SKM-1 (cell line): ENCODE results near the gene SMCP.

Experiments used
- DNase-seq: peaks from one replicate; lab custom pipeline; 2025; ENCODE audit not compliant: unreplicated experiment; lab: John Stamatoyannopoulos, UW

Gene SMCP

DNA sequence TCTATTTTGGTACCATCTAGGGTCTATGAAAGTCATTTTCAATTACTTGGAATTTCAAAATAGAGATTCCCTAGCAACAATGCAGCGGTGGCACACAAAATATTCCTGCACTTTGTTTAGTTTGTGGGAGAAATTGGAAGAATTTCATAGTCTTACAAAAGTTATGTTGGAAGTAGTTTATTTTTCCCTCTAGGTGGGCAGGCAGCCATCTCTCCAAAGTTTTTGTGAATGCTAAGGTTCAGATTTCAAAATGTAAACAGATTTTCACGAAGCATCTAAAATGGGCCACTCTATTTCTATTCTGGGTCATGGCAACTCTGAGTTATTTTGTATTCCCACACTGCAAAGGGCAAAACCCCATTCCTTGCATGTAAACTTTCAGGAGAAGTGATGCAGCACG, 8.0 kb downstream of the SMCP start:
- DNase-seq, result no peak

- DNase-seq, result no peak
Measured at GRCh38 chr1:152886758-152887409, 8.8 kb downstream of the SMCP start.

DNA sequence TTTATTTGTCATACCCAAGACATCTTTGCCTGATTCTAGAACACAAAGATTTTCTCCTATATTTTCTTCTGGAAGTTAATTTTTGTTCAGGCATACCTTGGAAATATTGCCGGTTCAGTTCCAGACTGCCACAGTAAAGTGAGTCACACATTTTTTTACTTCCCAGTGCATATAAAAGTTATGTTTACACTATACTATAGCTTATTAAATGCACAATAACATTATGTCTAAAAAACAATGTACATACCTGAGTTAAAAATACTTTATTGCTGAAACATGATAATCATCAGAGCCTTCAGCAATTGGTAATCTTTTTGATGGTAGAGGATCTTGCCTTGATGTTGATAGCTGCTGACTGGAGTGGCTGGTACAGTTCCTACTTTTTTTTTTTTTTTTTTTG, 10.0 kb downstream of the SMCP start:
- no peak for DNase-seq

GRCh38 chr1:152899027-152899426, 20.9 kb downstream of the SMCP start:
- DNase-seq, result no peak

DNA sequence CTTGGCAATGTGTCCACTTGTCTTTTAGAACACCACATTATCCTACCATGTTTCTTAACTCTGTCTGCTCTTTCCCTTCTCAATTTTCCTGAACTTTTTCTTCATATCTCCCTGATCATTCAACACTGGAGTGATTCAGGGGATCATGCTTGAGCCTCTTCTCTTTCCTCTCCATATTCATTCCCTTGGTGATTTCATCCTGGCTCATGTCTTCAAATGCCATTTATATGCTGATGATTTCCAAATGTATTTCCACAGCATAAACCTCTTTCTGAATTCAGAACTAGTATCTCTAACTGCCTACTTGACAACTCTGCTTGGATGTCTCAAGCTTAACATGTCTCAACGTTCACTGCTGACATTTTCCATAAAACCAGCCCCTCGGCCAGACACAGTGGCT, 21.8 kb downstream of the SMCP start:
- DNase-seq, result no peak

DNA sequence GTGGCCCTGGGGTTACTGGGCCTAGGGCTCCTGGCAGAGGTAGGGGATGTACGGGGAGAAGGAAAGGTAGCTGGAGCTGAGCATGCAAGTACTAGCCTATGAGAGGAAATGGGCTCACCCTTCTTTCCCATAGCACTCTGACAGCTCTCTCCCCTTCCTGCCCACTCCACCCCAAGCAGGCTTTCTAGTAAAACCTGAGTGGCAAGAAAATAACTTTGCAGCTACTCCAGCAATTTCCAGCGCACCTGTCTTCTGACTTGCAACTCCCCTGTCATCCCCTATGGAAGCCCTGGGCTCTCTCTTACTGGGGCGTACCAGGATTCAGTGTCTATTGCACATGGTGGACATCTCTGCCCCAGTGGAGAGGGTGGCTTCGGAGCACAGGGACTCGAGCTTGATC, 23.5 kb downstream of the SMCP start:
- DNase-seq, result no peak

DNA sequence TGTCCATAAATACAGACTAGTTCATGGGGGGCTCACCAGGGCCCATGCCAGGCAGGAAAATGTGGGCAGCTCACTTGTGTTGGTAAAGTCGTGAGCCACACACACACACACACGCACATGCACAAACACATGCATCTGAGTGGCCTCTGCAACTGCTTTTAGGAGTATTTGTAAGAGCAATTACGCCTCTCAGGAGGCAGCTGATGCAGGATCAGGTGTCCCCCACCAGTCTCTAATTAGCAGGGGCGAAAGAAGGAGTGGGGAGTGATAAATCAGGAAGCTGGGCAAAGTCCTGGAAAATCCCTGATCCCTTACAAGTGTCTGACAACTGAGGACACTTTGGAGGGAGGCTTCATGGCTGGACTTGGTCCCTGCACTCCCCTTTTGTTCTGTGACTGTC, 24.5 kb downstream of the SMCP start:
- DNase-seq, result no peak

DNA sequence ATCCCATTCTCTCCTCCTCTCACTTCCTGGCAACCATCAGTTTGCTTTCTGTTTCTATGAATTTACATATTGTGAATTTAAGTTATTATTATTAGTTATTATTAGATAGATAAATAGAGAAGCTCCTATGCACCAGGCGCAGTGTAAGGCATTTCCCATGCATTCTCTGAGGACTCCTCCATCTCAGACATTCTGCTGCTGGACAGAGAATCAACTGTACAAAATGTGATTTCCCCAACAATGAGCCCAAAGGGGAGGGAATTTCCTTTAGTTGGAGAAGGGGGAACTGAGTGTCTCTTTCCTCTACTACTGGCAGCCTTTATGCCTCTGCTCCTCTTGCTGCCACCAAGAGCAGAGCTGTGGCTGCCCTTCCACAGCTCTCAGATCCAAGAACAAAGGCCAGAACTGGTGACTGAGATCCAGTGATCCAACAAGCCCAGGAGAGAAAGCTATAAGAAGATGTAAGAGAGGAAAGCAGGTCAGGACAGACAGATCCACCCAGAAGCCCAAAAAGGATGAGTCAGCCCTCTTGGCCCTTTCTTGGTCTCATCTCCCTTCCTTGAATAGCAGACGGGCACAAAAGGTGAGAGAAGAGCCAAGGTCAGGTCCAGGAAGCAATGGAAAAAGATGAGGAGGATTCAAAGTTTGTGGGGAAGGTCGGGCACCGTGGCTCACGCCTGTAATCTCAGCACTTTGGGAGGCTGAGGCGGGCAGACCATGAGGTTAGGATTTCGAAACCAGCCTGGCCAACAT, 26.7 kb downstream of the SMCP start:
- DNase-seq, result no peak

GRCh38 chr1:152906023-152906565, 28.0 kb downstream of the SMCP start:
- no peak for DNase-seq

- no peak for DNase-seq
Measured at GRCh38 chr1:152907686-152908601, 29.8 kb downstream of the SMCP start, which contains the start of gene IVL. IVL (plus strand) TSS chr1:152908546; CDS start chr1:152909798, 1,252 bp downstream.

- no peak for DNase-seq
Measured at GRCh38 chr1:152909206-152909605, 31.1 kb downstream of the SMCP start.

DNA sequence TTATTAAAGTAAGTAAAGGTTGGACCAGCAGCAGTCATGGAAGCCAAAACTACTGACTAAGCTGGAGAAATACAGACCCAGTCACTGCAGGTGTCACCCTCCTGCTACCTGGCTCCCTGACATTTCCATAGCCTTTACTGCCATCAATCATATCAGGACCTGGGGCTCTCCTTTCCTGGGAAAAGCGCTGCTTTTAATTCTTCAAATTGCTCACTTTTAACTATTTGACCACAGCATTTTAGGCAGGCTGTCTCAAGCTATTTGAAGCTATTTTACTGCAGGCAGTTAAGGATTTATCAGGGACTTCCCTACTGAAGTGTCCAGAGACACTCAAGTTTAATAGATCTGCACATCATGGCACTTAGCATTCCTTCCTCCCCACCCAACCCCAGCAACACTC, 34.3 kb downstream of the SMCP start:
- DNase-seq, result no peak

DNA sequence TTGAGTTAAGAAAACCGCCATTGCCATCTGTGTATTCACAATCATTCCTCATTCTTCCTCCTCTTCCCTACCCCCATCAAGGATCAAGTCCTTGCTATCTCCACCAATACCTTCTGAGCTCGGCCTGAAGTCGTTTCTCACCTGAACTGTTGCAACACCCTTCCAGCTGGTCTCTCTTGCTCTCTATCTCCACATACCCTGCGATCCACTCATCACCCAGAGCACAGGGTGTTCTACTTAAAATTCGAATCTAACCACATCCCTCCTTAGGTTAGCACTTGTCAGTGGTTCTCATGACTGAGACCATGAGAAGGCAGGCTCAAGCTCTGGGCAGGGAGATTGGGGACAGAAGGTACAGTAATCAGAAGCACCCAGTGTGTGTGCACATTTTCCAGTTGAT, 34.8 kb downstream of the SMCP start:
- DNase-seq, result no peak

- no peak for DNase-seq
Measured at GRCh38 chr1:152917794-152918193, 39.7 kb downstream of the SMCP start.

DNA sequence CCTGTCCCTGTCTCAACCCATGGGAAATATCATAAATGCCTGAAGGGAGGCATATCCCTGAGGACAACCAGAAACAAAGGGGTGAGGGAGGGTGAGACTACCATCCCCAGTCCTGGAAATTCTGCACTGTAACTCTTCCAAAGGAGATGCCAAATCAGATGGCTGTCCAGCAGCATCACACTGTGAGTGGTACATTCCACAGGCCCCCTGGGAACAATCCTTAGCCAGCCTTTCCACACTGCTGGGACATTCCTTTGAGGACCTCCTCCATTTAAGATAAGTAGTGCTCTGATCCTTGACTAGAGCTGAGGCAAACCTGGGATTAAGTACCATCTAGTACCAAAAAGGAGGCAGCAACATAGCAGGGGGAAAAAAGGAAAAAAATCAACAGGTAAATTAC, 40.9 kb downstream of the SMCP start:
- no peak for DNase-seq

- DNase-seq, result no peak
Measured at GRCh38 chr1:152924191-152924590, 46.1 kb downstream of the SMCP start.

DNA sequence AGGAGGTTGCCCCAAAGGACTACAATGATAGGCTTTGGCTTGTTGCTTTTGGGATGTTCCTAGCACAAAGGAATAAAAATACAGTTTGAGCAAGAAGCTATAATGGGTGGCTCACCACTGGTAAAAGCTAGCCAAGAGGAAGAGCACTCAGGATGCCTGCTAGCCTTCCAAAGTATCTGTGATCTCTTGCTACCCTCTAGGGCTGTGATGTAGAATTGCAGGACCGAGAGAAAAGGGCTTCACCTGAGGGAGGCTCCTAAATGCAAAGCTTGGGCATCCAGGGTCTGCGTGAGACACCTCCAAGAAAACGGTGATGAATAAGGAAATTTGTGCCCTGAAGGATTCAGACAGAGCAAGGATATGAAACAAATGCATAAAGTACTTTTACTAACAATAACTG, 48.0 kb downstream of the SMCP start:
- no peak for DNase-seq

DNA sequence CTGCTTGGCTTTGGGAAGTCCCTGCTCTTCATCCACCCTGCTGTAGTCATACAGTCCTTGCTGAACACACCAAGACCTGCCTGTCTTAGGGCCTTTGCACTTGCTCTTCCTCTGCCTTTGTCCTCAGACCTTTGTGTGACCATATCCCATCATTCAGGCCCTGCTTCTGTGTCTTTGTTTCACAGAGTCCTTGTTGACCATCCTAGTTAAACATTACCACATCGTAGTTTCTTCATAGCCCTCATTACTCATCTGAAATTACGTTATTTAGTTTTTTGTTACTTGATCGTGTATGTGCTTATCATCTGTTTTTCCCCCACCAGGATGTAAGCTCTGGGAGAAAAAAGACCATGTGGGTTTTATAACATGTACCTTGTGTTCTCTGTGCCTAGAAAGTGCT, 50.5 kb downstream of the SMCP start:
- DNase-seq, result no peak

GRCh38 chr1:152932170-152932811, 54.2 kb downstream of the SMCP start:
- DNase-seq, result no peak

DNA sequence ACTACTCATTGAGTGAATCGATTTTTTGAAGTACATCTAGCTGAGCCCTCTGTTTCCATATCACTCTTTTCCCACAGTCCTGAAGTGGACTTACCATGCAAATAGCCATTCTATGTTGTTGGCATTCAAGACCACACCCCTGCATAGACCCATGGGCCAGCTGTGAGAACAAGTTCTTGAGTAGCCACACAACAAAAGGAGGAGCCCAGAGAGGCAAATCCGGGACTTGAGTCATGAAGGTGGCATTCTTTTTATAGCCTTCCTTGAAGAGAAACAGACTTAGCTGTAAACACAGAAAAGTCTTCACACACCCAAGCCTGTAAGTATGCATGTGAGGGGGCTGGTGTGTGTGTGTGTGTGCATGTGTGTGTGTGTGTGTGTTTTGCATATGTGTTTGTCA, 55.1 kb downstream of the SMCP start:
- DNase-seq, result no peak
